Left forelimb (tissue), 1 donor: ENCODE data around the gene BCAR3.

Experiments used
- DNase-seq: peaks from one replicate; pipeline ENCODE4 v3.0.0-alpha.2; 2018; ENCODE audit warnings: low spot score

Gene BCAR3

DNA sequence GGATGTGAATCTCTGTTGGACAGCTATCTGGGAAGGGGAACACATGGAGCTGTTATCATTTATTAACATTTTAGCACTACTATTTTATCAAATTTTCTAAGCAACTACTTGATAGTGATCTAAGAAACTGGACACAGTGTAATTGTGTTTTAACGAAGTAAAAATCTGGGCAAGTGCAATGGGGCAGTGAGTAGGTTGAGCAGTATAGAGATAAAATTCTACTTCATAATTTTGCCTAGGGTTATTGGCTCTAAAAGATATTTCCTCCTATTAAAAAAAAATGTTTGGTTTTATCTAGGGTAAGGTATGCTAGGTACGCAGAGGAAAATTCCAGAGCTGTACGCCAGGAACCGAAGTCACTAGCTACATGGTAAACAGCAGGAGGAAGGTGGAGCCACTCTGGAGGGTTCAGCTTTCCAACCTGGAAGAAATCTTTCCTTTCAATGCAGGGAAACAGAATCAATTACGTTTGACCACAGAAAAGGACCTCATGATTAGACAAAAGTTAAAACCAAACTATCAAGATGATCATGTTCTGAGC is 43.3 kb downstream of the BCAR3 start:
- no peak for DNase-seq

- DNase-seq, result no peak
Measured at GRCh38 chr1:93636712-93637111, 44.9 kb downstream of the BCAR3 start.

GRCh38 chr1:93635614-93636543 is 45.8 kb downstream of the BCAR3 start:
- no peak for DNase-seq

DNA sequence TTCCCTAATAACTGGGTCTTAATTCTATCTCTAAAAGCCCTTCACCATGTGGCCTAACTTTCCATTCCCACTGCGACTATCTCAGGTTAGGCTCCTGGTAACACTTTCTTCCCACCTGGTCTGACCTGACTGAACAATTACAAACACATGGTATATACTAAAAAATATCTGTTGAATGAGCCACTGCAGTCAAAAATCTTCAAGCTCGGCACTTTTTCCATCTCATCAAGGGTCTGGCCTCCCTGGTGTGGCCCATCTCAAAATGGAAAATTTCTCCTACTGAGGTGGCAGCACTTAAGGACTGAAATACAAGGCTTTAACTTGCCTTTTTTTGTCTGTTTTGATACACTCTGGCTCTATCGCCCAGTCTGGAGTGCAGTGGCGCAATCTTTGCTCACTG is 48.3 kb downstream of the BCAR3 start:
- no peak for DNase-seq

DNA sequence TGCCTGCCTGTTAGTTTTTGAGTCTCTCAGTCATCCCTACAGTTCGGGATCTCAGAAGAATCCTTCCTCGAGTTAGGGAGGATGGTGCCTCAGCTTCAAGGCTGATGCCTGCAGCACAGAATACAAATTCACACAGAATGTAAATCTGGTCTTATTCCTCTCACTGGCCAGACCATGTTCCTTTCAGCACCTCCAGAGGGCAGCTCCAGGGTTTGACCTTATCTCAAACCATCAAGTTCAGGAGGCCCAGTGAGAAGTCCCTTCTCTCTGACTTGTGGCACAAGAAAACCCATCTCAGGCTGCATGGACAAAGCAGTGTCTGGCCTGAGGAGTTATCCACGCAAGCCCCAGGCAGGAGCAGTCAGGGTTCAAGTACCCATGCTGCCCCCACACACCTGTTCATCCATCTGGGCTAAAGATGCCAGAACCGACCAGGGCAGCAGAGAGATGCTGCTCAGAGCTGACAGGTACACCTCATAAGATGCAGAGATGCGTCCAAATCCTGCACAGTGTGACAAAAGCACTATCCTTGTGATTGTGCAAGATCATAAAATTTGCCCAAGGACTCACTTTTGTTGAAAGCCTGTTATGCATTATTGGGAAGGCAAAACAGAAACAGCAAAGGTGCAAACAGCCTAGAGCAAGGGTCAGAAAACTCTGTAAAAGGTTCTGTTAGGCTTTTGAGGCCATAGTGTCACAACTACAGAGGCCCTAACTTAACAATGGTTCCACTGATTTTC is 49.8 kb downstream of the BCAR3 start:
- no peak for DNase-seq

GRCh38 chr1:93630168-93630567 is 51.5 kb downstream of the BCAR3 start:
- DNase-seq, result no peak

- DNase-seq, result no peak
Measured at GRCh38 chr1:93629101-93630059, 52.3 kb downstream of the BCAR3 start.

- no peak for DNase-seq
Measured at GRCh38 chr1:93628681-93629080, 53.0 kb downstream of the BCAR3 start.

DNA sequence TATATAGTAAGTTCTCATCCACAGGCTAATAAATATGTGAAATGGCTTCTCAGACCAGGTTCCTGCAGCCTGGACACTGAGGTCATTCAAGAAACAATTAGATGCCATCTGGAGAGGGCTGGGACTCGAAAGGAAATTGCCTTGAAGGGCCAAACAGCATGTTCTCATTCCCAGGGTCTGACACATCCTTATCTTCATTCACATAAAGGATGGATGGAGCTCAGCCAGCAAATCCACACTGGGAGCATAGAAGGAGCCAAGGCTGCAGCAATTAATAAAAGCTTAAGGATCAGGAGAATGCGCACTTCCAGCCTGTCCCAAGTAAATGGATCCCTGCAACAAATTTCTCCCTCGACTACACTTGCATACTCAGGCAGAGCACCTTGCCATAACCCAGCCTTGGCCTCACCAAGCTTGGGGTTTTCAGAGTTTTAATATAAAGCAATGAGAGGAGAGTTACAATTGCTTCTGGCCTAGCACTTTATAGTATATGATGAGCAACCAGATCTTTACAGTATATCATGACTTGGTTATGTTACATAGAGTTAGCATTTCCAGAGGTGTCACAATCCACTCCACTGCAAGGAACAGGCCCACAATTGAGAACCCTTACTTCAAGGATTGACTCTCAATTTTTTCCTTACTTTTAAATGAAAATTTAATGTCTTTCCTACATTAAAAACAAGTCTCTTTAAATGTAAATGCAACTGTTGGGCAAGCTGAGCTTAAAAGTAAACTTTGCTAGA is 55.9 kb downstream of the BCAR3 start:
- DNase-seq, result no peak

GRCh38 chr1:93623875-93624274 is 57.8 kb downstream of the BCAR3 start:
- no peak for DNase-seq

- DNase-seq, result no peak
Measured at GRCh38 chr1:93623436-93623835, 58.2 kb downstream of the BCAR3 start.

DNA sequence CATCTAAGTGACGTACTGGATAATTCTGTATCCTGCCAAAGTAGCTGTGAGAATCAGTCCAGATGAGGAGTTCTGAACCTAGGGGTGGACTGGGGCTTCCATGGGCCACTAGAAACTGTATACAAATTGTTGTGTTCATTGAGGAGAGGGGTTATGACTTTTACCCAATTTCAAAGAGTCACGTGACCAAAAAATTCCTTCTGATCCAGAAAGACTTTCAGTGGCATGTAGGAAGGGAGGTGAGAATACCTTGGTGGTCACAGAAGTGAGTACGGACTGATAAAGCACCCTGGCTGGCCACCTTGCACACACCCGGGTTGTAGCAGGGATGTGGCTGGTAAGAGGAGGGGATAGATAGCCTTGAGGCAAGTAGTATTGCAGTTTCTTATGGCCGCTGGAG is 60.4 kb downstream of the BCAR3 start:
- DNase-seq, result no peak

DNA sequence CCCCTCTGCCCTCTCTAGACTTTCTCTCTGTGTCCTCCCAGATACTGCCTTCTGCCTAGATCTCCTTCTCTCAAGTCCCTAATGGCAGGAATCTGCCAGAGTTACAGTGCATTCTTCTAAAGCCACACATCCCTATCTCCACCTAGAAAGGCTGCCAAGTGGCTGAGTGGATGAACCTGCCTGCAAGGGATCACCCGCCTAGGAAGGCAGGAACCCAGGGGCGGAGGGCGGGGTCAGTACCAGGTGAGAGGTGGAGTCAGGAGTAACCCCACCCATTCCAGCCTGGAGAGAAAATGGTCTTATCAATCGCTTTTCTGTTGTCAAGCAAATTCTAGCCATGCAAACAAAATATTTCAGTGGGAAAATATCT is 60.8 kb downstream of the BCAR3 start:
- no peak for DNase-seq

GRCh38 chr1:93620172-93620840 is 61.3 kb downstream of the BCAR3 start:
- no peak for DNase-seq

DNA sequence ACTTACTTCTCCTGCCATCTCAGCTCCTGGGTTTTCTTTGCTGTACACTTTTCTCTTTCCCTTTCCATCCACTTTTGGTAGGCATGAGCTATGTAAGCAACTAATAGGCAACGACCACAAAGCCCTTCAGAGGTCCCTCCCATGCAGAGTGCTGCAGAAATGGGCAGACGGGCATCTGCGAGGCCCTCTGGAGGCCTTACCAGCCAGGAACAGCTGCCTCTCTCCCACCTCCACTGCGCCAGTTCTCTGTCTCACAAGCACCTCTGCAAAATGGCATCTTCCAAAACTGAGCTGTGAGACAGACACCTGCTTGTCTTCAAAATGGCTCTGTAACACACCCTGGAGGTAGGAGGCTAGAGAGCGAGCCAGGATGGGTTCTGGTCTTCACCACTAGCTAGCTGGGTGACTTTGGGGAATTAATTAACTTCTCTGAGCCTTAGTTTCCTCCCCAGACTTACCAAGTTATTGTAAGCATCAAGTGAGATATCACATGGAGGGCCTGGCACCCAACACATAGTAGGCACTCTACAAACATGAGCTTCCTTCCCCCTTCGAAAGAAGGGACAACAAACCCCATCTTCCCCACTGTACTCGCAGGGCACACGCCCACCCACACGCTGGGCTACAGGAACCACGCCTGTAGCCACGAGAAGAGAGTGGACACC is 62.0 kb downstream of the BCAR3 start:
- no peak for DNase-seq

GRCh38 chr1:93617670-93618499 is 63.8 kb downstream of the BCAR3 start:
- no peak for DNase-seq

GRCh38 chr1:93616996-93617669 is 64.5 kb downstream of the BCAR3 start:
- no peak for DNase-seq

- no peak for DNase-seq
Measured at GRCh38 chr1:93616221-93616995, 65.2 kb downstream of the BCAR3 start.
